GM21515 (cell line): ENCODE results near the gene SLC39A11.
"Not testable (repeated sequence)": the region's sequence is repeated elsewhere in the genome, so short reads cannot be mapped to it uniquely, and the experiment has no call there.

Experiments
- ATAC-seq: cut with Tn5 transposase; IDR thresholded peaks from one replicate; pipeline ENCODE4 v1.9.1; 2021; ENCODE audit not compliant: unreplicated experiment

The SLC39A11 gene

DNA sequence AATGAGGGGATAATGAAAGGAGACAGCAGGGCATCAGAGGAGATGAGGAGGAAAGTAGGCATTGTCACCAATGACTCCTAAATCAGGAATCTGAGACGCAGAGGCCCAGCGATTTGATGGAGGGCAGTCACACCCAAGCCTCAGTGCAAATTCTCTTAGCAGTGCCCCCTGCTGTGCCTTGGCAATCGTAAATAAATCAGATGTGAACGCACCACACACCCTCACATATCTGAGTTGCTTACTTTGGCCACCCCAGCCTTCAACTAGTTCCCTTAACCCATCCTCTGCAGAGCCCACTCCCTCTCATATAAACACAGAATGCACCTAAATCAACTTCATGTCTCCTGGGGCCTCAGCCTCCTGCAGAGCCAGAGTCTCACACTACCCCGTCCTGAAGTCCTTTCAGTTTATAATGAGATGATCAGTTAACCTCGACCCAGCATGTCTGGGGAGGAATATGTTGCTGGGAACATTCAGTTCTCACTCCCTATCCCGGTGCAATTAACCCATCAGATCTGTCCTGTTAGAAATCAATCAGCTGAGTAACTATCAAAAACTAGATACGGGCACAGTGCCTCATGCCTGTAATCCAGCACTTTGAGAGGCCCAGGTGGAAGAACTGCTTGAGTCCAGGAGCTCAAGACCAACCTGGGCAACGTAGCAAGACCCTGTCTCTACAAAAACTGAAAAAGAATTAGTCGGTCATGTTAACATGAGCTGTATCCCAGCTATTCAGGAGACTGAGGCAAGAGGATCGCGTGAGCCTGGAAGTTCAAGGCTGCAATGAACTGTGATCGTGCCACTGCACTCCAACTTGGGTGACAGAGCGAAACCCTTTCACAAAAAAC, 78.4 kb downstream of the SLC39A11 start:
- ATAC-seq = no peak

DNA sequence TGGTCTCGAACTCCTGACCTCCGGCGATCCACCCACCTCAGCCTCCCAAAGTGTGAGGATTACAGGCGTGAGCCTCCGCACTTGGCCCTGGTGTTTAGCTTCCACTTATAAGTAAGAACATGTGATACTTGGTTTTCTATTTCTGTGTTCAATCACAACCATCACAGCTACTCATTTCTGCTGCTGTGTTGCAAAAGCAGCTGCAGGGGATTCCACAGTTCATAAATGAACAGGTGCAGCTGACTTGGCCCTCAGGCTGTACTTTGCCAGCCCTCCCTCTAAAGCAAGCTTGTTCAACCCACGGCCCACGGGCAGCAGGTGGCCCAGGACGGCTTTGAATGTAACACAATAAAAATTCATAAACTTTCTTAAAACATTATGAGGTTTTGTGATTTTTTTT, 79.2 kb downstream of the SLC39A11 start:
- ATAC-seq = no peak

DNA sequence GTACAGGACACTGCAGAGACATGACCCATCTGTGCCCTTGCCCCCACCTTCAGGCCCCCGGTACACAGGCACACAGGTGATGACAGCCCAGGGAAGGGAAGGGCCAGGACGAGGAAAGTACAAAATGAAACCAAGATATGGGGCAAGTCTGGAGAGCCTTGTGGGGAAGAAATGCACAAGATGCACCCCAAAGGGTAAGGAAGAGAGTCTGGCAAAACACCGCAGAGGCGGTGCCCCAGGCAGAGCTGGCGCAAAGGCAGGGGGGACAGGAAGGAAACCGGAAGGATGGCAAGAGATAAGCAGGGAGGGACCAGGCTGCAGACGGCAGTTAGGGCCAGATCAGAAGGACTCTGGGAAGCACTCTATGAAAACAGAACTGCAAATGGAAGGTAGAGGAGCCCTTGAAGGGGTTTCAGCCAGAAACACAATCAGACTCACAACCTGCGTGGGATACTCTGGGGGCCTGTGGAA, 81.4 kb downstream of the SLC39A11 start:
- ATAC-seq = no peak

DNA sequence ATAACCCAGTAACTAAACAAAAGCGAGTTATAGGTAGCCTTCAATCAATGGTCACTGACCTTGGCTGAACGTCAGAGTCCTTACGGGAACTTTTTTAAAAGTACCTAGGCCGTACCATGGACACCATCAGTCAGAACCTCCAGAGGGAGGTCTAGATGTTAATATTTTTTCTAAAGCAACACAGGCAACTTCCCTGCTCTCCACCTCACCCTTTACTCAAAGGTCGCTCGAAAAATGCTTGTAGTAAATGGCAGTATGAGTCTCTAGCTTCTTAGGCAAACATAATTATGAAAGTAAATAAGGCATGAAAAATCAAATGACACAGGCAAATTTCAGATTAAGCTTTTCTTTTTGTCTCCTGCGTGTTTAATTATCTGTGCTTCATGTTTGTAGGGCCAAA, 82.1 kb downstream of the SLC39A11 start:
- ATAC-seq = no peak

DNA sequence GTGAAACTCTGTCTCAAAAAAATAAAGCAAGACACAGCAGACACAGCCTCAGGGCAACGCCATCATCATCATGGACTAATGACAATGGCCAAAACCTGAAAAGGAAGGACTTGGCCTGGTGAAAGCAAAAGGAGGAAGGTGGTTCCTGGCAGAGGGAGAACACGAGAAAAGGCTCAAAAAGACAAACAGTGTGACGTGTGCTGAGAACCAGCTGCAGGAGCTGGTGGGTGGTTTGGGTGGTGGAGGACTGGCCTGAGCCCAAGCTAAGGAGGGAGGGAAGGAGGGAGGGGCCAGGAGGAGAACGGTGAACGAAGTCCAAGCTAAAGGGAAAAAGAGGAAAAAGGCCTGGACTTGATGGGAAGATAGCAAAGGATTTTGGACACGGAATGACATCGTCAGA, 85.1 kb downstream of the SLC39A11 start:
- no peak for ATAC-seq

DNA sequence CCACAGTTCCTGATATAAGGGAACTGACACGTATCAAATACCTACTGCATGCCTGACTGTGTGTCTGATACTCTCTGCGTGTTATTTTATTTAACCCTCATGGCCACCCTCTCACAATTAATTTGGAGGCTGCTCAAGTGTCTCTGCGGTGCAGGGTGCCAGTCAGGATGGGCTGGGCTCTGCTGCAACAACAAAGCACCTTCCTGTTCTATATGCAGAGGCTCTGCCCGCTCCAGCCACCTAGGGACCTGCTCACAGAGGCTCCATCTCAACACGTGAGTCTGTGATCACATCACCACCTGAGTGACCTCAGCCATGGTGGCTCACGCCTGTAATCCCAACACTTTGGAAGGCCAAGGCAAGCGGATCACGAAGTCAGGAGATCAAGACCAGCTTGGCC, 87.1 kb downstream of the SLC39A11 start:
- no peak for ATAC-seq

DNA sequence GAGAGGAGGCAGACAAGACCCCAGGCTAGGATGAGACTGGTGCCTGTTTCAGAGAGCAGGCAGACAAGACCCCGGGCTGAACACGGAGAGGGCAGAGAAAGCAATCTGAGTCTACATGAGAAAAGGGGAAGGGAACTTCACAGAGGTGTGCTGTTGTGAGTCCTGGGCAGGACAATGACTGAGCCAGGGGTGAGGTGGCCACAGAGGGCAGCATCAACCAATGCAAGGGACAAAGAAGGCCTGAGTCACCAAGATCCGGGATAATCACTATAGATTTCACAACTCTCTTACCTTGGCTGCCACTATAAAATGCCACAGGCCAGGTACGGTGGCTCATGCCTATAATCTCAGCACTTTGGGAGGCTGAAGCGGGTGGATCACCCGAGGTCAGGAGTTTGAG, 89.0 kb downstream of the SLC39A11 start:
- no peak for ATAC-seq

DNA sequence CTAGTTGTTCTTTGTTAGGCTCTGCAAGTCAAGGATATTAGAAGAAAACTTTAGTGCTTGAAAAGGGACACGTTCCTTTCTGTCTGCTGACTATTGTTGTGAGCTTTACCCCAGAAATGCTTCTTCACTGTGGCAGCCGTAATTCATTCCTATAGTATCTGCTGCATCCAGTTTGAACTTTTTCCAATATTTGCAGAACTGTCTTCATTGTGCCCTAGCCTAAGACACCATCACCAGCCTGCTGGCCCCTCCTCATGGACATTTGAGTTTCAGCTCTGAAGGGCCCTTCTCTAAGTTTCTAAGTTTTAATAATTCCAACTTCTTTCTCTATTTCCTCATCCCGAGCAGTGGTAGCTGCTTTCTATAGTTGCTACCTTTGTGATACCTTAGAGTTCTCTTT, 91.7 kb downstream of the SLC39A11 start:
- ATAC-seq = no peak

DNA sequence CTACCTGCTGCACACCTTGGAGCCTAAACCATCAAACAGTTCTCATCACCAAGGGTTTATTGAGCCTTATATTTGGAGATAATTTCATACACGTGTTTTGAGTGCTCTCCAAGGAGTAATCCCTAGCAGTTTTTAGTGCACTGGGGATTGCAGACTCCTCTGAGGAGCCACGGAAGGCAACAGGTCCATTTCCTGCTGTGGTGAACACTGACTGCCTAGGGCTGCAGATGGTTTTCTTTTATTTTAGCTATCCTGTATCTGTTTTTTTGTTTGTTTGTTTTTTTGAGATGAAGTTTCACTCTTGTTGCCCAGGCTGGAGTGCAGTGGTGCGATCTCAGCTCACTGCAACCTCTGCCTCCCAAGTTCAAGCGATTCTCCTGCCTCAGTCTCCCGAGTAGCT, 93.0 kb downstream of the SLC39A11 start:
- ATAC-seq = not testable (repeated sequence)

DNA sequence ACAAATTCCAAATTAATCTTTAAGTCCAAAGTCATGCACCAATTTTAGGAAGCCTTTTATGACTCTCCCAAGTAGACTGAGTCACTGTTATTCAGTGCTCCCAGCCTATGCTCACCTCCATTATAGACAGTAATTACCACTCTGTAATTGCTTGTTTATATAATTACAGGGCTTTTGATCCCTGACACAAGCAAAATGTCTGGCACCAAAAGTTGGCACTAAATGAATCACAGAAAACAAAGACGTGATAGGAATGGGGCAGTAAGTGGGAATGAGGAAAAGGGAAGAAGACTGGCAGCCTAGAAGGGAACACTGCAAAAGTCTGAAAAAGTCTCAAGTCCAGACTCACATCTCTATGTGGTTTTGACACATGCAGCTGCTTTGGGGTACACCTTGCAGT, 94.1 kb downstream of the SLC39A11 start:
- ATAC-seq = no peak

DNA sequence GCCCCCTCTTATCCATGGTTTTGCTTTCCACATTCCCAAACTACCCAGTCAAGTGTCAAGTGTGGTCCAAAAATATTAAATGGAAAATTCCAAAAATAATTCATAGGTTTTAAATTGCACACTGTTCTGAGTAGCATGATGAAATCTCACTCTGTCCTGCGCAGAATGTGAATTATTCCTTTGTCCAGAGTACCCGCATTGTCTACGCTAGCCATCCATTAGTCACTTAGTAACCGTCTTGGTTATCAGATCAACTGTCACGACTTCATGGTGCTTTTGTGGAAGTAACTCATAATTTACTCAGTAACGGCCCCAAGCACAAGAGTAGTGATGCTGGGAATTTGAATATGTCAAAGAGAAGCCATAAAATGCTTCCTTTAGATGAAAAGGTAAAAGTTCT, 94.9 kb downstream of the SLC39A11 start:
- ATAC-seq = no peak

DNA sequence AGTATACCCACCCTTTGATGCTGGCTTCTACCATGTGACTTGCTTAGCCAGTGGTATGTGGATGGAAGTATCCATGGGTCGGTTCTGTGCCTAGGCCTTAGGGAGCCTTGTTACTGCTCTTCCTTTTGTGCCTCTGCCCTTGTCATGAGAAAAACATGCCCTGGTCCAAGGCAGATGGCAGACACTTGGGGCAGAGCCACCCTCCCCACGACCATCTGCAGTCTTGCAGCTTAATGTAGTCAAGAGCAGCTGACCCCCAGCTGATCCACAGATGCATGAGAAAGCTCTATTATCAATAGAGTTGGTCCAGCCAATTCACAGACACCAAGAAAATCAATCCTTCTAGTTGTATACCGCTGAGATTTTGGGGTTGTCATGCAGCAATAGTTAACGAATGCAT, 95.7 kb downstream of the SLC39A11 start:
- ATAC-seq = no peak

DNA sequence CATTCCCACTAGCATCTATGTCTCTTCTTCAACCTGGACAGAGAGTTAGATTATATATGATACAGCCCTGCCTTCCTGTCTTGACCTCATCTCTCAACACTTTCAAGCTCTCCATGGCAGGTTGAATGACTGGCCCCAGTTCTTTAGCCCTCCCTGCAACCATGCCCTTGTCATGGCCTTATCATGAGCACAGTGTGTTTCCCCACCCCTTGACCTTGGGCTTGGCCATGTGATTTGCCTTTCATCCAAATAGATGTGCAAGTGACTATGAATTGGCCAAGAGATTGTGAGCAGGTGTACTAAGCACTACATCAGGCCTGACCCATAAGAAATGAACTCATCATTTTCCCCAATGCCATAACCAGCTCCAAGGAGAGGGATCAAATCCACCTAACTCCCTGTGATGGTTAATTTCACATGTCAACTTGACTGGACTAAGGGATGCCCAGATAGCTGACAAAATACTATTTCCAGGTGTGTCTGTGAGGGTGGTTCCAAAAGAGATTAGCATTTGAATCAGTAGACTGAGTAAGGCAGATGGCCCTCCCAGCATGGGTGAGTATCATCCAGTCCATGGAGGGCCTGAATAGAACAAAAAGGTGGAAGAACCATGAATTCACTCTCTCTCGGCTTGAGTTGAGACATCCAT, 97.4 kb downstream of the SLC39A11 start:
- ATAC-seq = no peak

DNA sequence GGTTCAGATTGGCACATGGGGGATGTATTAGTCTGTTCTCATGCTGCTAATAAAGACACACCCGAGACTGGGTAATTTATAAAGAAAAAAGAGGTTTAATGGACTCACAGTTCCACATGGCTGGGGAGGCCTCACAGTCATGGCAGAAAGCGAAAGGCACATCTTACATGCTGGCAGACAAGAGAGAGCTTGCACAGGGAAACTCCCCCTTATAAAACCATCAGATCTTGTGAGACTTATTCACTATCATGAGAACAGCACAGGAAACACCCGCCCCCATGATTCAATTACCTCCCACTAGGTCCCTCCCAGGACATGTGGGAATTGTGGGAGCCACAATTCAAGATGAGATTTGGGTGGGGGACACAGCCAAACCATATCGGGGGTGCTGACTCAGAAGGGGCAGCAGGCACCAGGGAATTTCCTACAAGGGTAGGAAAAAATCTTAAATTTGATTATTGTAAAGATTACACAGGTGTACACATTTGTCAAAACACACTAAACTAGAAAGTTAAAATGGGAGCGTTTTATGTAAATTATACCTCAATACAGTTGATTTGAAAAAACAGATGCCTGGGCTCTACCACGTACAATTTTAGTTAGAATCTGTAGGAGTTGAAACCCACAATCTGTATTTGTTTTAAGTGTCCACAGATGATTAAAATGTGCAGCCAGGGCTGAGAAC, 99.6 kb downstream of the SLC39A11 start:
- not testable (repeated sequence) for ATAC-seq

DNA sequence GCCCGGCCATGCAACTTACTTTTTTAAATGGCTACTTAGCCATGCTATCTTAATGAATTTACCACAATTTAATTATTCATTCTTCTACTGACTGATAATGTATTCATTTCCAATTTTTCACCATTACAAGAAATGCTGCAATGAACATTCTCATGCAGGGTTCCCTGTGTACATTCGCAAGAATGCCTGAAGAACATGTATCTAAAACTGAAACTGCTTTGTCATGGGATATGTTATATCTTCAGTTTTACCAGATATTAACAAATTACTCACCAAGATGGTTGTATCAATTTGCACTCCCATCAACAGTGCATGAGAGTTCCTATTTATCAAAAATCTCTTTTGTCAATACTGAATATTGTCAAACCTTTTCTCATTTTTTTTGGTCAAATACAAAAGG, 100.8 kb downstream of the SLC39A11 start:
- ATAC-seq = no peak

DNA sequence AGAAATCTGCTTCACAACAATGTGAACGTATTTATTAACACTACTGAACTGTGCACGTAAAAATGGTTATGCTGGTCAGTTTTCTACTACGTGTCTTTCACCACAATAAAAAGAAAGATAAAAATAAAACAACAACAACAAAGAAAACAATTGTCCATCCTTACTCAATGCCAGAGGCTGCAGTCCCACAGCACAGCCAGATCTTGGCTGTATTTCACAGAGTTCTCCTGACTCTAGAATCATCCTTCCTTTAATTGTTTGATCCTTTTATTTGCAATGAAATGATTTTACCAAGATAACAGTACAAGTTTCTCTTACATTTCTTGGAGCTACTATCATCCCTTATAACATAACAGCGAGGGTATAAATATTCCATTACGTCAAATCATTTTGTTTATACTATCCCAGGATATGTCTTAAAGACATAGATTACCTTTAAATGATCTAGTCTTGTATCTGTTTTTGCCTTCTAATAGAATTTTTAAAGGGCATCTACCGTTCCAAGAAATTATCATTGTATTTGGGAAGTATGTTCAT, 103.3 kb downstream of the SLC39A11 start:
- no peak for ATAC-seq

DNA sequence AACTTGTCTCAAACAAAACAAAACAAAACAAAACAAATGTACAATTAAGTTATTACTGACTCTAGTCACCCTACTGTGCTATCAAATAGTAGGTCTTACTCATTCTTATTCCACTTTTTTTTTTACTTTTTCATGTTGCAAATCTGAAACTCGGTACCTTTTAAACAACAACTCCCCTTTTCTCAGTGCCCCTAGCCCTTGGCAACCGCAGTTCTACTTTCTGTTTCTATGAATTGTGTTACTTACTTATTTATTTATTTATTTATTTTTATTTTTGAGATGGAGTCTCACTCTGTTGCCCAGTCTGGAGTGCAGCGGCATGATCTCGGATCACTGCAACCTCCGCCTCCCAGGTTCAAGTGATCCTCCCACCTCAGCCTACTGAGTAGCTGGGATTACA, 104.0 kb downstream of the SLC39A11 start:
- no peak for ATAC-seq

DNA sequence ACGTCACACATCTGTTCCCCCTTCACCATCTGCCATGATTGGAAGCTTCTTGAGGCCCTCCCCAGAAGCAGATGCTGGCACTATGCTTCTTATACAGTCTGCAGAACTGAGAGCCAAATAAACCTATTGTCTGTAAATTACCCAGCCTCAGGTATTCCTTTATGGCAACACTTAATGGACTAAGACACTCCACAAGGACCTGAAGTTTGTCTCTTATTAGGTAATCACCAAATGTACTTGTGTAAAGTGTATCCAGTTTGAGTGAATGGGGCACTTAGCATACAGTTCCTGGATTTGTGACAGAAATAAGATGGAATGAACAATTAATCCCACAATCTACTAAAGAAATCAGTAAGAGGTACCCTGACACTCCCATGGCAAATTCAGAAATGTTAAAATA, 105.3 kb downstream of the SLC39A11 start:
- ATAC-seq = no peak

DNA sequence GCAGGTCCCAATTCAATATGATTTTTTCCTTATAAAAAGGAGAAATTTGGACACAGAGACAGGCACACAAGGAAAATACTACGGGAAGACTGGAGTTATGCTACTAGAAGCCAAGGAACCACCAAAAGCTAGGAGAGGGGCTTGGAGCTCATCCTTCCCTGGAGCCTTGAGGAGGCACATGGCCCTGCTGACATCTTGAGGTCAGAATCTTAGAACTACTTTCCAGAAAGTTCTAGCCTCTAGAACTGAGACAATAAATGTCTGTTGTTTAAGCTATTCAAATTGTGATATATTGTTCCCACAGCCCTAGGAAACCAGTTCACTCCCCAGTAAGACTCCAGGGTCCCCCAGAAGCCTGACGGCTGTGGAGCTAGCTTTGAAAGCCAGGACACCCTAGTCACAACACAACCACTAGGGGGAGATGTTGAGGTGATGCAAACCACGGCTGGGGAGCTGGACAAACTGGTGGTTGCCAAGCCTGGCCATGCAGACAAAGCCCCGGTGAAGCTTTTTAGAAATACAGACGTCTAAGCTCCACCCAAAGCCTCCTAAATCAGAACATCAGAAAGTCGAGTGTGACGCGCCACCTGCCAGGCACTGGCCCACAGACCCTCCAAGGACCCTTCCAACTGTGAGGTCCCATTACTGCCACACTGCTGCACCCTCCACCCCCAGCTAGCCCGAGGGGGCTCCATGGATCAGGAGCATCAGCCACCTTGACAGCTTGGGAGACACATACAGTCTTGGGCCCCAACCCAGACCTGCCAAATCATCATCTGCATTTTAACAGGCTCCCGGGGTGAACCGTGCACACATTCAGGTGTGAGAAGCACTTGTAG, 106.4 kb downstream of the SLC39A11 start:
- ATAC-seq = peak; percentile 82

DNA sequence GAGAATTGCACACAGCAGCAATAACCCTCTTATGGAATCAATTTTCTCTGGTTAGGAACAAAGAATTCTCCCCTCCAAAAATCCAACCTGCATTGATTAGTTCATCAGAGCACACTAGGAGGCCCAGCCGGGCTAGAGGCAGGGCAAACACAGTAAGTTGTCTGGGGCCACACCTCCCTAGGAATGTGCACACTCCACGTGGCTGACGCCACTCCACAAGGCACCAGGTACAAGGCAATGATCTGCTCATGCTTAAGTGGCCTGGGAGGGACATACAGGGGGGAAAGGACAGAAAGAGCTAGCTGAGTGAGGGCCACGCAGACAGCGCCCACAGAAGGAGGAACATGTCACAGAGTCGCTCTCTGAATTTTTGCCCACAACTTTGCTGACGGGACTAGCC, 107.6 kb downstream of the SLC39A11 start:
- no peak for ATAC-seq
